ENCODE measurements around the gene TMEM255B.
"Not testable (repeated sequence)": the region's sequence is repeated elsewhere in the genome, so short reads cannot be mapped to it uniquely, and the experiment has no call there.

The TMEM255B gene

GRCh38 chr13:113819731-113820715 is 61.0 kb downstream of the TMEM255B start:
- DNase-seq: no peak

- DNase-seq: no peak
These were observed 62.0 kb downstream of the TMEM255B start for GRCh38 chr13:113820813-113821651.

GRCh38 chr13:113821847-113822246 is 62.8 kb downstream of the TMEM255B start:
- DNase-seq: no peak

- DNase-seq: no peak
These were observed 63.2 kb downstream of the TMEM255B start for GRCh38 chr13:113822266-113822665.

- no peak for DNase-seq
These were observed 64.1 kb downstream of the TMEM255B start for GRCh38 chr13:113822956-113823744.

- DNase-seq: no peak
These were observed 64.7 kb downstream of the TMEM255B start for GRCh38 chr13:113823771-113824170.

GRCh38 chr13:113825841-113826240 is 66.8 kb downstream of the TMEM255B start:
- no peak for DNase-seq

- not testable (repeated sequence) for DNase-seq
These were observed 67.4 kb downstream of the TMEM255B start for GRCh38 chr13:113826446-113826845.

GRCh38 chr13:113827021-113827420 is 68.0 kb downstream of the TMEM255B start:
- no peak for DNase-seq

GRCh38 chr13:113828282-113828825 is 69.3 kb downstream of the TMEM255B start:
- no peak for DNase-seq

- not testable (repeated sequence) for DNase-seq
These were observed 71.5 kb downstream of the TMEM255B start for GRCh38 chr13:113830426-113830950.

GRCh38 chr13:113831061-113831460 is 72.0 kb downstream of the TMEM255B start:
- DNase-seq: no peak

- no peak for DNase-seq
These were observed 73.2 kb downstream of the TMEM255B start for GRCh38 chr13:113832205-113832604.

GRCh38 chr13:113832631-113833030 is 73.6 kb downstream of the TMEM255B start:
- DNase-seq: no peak

GRCh38 chr13:113833111-113833830 is 74.2 kb downstream of the TMEM255B start:
- no peak for DNase-seq

- DNase-seq: not testable (repeated sequence)
These were observed 75.0 kb downstream of the TMEM255B start for GRCh38 chr13:113834006-113834405.

- no peak for DNase-seq
These were observed 75.6 kb downstream of the TMEM255B start for GRCh38 chr13:113834496-113835200.

- no peak for DNase-seq
These were observed 76.6 kb downstream of the TMEM255B start for GRCh38 chr13:113835461-113836270.

GRCh38 chr13:113836768-113837559 is 77.9 kb downstream of the TMEM255B start:
- no peak for DNase-seq
